KG1 (cell line): ENCODE results near the gene DDX50.

Experiments
- DNase-seq: peaks from one replicate; lab custom pipeline; 2025; lab: John Stamatoyannopoulos, UW

The DDX50 gene

DNA sequence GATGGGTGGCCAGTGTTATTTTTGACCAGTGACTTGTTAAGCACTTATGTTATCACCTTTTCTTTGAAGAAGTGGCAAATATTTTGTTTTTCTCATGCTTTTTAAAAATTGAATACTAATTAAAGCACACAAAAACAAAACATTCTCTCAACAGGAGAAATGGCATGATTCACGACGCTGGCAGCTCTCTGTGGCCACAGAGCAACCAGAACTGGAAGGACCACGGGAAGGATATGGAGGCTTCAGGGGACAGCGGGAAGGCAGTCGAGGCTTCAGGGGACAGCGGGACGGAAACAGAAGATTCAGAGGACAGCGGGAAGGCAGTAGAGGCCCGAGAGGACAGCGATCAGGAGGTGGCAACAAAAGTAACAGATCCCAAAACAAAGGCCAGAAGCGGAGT, 81.3 kb downstream of the DDX50 start:
- no peak for DNase-seq

DNA sequence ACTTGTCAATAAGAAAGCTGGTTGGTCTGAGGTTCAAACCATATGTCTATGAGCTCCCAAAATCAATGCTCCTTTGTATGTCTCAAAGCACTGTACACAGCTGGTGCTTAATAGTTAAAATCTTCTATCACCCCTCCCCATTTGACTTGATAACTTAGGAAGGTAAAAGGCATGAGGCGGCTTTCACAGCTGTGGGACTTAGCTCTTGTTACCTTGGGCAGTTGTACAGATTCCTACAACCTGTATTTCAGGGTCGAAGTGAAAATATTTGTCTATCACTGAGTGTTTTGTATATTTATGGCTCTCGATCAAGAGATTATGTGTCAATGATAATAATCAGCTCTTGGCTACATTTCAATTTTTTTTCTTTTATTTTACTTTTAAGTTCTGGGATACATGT, 86.5 kb downstream of the DDX50 start:
- DNase-seq = no peak

DNA sequence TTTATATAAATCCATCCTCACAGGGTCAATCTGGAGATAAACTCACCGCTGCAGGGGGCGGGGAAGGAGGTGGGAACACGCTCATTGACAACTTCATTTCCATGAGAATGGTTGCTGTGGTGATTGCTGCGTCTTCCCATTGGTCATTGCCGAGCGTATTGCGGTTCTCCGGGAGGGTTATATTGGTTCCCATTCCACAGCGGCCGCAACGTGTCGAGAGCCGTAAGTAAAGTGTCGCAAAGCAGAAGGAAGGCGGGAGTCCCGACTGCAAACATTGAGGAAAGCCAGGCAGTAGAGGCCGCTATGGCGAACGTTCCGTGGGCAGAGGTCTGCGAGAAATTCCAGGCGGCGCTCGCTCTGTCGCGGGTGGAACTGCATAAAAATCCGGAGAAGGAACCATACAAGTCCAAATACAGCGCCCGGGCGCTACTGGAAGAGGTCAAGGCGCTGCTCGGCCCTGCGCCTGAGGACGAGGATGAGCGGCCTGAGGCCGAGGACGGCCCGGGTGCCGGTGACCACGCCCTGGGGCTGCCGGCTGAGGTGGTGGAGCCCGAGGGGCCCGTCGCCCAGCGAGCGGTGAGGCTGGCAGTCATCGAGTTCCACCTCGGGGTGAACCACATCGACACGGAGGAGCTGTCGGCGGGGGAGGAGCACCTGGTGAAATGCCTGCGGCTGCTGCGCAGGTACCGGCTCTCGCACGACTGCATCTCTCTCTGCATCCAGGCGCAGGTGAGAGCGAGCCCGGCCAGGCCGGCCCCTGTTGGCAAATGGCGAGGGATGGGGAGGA, 87.6 kb downstream of the DDX50 start, which contains the start of gene KIFBP:
Gene KIFBP (plus strand): TSS at position 274 of the 787 bp plus-strand sequence. CDS start 30 bp downstream, at position 304.
- DNase-seq = peak; percentile 92

DNA sequence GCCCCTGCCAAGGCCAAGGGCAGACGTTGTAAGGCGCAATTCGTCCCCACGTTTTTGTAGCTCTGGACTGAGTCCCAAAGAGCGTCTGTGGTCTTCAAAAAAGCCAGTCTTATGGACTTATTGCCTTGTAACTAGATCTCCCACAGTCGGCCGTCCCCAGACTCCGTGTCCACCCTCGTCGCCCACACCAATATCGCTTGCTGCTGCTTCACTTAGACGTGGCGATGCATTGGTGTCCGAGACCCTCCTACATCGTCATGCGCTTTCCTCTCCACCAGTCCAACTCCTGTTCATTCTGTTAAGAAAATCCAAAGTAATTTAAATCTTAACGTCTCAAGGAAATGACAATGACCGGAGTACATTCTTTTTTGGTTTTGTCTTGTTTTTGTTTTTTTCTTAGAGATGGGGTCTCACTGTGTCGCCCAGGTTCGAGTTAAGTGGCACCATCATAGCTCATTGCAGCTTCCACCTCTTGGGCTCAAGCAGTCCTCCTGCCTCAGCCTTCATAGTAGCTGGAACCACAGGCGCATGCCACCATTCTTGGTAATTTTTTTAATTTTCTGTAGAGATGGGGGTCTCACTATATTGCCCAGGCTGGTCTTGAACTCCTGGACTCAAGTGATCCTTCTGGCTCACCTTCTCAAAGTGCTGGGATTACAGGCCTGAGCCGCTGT, 88.3 kb downstream of the DDX50 start:
- DNase-seq = no peak

DNA sequence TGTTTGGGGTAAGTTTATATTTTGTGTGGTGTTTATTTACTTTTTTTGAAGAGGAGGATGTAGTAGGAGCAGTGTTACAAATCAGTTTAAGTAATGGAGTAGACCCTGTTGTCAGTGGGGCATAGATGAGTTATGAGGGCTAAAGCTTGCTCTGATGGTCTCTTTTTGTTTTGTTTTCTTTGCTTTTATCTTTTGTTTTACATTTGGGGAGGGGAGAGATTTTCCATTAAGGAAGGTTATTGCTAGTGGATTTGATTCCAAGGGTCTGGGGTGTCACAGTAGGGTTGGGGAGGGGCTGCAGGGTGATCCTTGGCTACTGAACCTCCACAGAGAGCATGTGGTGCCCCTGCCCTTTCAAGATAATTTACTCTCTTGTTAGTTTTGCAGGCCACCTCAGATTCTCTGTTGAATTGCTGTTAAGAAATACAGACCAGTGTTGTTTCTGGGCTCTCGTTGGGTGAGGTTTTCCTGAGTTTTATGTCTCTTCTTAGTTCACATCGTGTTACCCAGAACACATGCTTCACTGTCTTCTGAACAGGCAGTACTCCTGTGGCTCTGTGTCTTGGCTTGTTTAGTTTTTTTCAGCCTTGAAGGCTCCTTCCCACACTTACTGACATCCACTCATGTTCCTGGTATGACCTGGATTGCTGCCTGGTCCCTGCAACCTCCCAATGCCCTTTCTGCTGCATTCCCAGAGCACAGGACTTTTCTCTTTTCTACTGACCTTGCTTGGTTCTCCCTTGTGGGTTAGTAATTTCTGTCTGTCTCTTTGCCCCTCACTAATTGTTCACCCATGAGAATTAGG, 91.7 kb downstream of the DDX50 start:
- no peak for DNase-seq
